Fibroblast of skin of left biceps (primary cell): ENCODE data around the gene DLEC1.
"Not testable (repeated sequence)": the region's sequence is repeated elsewhere in the genome, so short reads cannot be mapped to it uniquely, and the experiment has no call there.

Experiments used
- DNase-seq, 2 experiments: peaks; one replicate each; pipeline ENCODE4 v3.0.0-alpha.2; 2013; ENCODE audit warnings: low read depth in 2 of 2

Gene DLEC1

DNA sequence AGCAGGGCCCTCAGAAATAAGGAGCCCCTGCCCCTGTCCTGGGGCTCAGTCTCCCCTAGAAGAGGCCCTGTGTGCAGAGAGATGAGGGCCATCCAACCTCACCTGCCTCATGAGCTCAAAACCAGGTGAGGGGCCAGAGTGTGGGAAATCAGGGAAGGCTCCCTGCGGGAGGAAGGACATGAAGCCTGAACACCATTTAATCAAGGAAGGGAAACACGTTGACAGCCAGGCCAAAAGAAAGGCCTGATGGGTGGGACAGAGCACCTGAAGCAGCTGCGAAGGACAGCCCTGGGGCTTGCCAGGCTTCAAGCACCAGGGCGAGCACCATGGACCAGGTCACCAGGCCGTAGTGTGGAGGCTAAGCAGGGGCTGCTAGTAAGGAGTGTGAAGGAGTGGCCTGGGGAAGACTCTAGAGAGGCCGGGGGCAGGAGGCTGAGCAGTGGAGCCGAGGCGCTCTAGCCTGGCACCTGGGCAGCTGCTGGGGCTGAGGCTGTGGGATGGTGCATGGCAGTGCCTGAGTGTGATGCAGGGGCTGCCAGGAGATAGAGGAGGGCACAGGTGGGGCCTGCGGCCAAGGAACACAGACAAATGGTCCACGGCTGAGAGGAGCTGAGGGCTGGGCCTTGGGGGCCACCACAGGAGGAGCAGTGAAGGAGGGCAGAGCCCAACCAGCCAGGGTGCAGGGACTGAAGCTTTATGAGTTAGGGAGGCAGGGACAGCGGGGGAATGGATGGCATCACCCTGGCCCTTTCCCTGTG is 81.9 kb downstream of the DLEC1 start:
- no peak for DNase-seq

DNA sequence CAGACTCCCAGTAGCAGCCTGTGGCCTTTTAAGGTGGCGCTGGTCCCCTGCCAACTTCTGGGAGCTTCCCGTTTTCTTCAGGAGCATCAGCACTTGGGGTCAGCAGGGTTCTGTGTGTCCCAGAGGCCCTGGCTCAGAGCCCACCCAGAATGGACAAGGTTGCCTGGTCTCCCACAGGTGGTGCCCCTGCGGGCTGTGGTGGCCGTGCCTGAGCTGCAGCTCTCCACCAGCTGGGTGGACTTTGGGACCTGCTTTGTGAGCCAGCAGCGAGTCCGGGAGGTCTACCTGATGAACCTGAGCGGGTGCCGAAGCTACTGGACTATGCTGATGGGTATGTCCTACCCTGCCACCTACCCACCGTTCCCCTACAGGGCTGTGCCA is 82.4 kb downstream of the DLEC1 start:
- DNase-seq, result no peak

DNA sequence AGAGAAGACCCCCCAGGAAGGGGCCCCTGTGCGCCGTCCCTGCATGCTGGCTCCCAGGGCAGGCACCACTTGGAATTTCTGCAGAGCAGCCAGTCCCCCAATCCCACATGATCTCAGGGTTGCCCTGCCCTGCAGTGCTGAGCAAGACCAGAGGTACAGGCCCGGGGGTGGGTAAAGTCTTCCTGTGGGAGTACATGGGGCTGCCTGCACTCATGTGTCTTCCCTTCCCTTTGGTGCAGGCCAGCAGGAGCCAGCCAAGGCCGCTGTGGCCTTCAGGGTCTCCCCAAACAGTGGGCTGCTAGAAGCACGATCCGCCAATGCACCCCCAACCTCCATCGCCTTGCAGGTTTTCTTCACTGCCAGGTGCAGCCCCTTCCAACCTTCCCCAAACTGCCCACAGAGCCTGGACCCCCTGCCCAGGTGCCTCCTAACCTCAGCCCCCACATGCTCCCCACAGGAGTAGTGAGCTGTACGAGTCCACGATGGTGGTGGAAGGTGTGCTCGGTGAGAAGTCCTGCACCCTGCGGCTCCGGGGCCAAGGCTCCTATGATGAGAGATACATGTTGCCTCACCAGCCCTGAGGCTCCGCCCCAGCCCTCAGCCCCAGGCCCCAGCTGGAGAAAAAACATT is 82.9 kb downstream of the DLEC1 start:
- no peak for DNase-seq

DNA sequence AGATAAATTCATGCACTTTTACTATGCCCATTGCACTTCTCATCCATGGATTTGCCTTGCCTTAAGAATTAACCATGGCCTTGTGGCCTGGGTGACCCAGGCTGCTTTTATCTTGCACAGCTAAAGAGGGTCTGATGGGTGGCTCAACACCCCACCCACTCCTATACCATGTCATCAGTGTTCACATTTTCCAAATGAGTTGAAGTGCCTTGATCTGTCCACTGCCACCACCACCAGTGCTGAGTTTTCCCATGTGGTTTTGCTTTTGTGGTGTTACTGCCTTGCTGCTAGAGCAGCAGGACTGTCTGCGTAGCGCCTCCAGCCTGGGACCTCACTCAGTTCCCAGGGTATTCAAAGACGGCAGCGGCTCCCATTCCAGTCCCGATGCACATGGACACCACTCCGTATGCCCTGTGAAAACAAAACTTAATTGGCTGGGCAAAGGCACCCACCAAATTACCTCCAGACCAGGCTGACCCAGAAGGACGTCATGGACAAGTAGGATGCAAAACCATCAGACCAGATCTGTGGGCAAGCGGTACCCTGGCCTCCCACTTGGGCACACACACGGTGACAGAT is 83.8 kb downstream of the DLEC1 start:
- no peak for DNase-seq

DNA sequence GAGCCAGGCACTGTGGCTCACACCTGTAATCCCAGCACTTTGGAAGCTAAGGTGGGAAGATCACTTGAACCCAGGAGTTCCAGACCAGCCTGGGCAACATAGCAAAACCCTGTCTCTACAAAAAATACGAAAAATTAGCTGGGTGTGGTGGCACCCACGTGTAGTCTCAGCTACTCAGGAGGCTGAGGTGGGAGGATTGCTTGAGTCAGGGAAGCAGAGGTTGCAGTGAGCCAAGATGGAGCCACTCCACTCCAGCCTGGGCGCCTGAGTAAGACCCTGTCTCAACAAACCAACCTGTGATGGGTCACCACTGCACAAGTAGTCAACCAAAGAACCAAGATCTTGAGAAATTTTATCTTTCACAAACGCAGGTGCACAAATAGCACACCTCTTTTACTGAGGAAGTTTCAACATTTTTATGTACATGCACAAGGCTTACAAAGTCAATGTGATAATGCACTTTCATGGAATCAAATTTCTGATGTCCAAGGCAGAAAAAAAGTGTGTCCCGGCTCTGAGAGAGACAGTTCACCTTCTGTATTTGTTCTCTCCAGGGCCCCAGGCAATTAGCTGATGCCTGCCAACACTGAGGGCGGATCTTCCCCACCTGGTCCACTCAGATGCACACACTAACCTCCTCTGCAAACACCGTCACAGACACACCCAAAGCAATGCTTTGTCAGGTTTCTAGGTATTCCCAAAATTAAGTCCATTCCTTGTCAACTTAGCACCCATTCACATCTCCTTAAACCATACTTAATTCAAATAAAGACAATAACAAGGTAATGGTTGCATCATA is 85.5 kb downstream of the DLEC1 start:
- no peak for DNase-seq

DNA sequence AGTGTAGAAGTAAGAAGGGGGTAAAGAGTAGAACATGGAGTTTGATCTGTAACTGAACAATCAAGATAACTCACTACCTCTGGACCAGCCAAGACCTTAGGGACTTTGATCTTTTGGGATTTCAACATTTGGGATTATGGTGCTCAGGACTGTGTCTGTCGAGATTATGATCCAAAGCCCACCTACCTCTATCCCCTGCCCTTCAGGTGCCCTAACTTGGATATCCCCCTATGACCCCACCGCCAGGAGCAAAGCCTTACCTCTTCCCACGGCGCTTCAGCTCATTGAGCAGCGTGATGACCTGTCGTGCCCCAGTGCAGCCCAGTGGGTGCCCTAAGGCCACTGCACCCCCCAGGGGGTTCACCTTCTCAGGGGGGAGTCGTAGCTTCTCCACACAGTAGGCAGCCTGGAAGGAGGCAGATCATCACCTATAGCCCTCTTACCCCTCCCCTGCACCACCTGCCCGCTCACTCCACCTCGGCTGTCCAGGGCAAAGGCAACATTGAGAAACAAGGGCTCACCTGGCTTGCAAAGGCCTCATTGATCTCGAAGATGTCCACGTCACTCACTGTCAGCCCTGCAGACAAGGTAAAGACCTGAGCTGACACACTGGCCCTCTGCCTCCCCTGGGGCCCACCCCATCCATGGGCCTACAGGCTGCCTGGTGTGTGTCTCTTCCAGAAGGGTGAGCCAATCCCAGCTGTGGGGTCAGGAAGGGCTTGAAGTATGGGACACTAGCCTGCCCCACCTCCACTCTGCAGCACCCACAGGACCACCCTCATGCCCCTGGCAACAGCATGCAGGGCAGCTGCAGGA is 86.5 kb downstream of the DLEC1 start:
- no peak for DNase-seq

DNA sequence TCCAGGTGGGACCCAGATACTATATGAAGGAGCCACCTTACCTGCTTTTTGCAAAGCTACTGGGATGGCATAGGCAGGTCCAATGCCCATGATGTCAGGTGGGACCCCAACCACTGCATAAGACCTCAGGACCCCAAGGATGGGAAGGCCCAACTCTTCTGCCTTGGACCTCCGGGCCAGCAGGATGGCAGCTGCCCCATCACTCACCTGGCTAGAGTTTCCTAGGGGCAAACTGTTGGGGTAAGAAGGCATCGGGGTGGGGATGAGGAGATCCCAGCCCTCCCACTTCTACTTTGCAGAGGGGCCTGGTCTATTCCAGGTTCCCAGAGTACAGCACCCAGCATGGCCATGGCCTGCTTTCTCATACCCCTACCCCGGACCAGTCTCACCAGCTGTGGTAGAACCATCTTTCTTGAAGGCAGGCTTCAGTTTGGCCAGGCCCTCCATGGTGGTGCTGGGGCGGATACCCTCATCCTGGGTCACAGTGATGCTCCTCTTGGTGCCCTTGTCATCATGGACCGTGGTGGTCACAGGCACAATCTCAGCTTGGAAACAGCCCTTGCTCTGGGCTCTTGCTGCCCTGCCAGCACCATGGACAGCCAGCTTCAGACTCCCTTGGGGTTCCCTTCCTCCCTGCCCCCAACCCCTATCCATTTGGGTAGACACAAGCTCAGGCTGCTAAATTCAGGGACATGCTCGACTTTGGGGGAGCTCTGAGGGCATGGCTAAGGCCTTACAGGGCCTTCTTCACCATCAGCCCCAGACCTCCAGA is 87.3 kb downstream of the DLEC1 start:
- DNase-seq, result no peak

DNA sequence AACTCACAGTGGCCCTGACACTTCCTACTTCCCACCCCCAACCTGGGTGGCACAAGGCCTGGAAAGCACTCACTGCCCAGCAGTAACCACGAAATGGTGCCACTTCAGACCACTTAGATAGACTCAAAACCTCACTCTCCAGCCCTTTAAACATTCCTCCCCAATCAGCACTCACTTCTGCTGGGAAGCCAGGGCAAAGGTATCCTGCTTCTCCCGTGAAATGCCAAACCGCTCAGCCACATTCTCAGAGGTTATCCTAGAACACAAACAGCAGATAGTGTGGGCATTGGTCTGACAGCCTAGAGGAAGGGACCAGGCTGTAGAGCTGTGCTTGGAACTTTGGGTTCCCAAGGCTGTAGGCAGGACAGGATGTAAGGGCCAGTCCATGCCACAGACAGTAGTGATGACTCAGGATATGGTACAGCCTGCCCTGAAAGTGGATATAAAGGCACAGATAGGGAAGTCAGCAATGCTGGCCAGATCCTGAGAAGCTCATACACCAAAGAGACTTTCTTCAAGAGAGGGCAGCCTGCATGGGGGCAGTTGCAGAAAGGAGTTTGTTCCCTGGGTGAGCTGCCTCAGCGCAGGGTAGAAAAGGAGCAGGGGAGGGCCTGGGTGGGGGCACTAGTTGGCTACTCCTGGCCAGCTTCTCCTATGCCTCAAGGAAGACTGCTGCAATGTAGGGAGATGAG is 88.7 kb downstream of the DLEC1 start:
- no peak for DNase-seq

DNA sequence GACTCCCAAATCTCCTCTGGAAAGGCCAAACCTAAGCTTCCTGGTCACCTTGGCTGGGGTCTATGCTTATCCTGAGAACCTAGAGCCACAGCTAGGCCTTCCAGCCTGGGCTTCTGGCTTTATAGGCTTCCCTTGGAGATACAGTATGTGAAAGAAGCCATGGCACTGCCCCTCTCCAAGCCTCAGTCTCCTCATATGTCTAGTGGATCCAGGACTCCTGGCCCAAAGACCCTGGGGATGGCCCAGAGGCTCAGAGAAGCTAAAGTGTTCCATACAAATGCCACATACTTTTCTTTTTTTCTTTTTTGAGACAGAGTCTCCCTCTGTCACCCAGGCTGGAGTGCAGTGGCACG is 89.3 kb downstream of the DLEC1 start:
- DNase-seq, result no peak

DNA sequence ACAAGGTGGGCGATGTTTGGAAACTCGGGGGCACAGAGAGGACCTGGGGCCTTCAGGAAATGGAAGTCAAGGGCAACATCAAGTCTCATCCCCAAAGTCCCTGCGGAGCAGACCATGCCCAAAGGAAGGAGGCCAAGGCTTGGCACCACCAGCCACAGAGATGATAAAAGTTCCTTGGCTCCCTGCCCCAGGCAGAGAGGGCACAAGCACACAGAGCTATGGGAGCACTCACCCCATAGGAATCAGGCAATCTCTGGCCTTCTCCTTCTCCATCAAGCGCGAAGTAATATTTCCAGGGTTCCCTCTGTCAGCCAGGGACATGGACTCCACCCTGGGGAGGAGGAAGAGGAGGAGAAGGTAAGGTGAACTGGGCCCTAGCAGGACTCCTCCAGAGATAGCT is 90.0 kb downstream of the DLEC1 start:
- no peak for DNase-seq

DNA sequence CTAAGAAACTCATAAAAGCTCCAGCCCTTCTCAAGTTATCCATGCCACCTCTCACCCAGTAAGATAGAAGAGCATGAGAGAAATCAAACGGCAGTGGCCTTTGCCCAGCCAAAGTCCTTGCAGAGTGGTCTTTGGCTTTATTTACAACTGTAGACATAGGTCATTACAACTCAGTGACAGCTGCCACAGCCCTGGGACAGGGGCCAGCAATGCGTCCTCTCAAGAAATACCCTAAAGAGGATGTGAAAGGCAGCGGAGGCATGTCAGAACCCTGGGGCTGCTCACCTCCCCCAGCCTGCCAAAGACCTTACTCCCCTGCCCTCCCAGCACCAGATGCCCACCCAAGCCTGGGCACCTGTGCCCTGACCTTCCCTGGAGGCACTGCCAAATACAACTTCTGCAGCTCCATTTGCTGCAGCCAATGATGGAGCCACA is 91.6 kb downstream of the DLEC1 start:
- no peak for DNase-seq

DNA sequence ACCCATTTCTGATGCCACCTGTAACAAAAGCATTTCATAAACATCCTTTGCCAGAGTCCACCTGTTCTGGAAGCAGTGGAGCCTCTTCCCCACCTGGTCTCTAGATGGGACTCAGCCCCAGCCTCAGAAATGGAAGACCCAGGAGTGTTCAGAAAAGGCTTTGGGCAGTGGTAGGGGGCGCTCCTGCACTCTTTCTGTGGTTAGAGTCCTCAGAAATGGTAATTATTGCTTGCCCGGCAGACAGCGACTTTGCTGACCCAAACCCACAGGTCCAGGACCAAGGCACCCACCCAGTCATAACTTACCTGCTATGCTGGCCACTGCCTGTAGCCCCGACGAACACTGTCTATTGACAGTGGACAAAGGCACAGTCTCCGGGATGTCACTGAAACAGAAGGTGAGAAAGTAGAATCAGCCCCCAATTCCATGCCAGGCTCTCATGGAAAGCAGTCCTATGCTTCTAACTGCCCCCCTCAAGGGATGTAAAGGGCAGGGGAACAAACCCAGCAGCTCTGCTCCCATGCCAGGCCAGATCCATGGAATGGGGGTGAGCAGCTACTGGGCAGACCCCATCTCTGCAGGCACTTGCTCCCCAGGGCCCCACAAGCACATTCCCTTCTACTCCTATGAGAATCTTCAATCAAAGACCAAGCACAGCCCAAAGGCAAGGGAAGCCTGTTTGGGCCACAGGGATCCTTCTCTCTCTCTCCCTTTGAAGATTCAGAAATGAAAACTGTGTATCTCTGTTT is 92.8 kb downstream of the DLEC1 start:
- no peak for DNase-seq

DNA sequence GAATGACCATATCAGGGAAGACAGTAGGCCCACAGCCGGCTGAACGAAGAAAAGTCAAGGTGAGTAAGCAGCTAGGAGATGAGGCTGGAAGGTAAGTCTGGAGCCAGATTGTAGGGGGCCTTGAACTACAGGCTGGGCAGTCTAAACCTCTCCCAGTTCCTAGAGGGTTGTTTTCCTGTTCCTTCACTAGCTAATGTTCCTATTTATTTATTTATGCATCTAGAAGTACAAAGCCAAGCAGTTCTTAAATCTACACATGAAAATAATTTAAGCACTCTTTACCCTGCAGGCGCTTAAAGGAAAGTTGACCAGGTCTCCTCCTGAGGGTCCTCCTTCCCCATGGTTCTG is 94.2 kb downstream of the DLEC1 start:
- DNase-seq, result no peak

DNA sequence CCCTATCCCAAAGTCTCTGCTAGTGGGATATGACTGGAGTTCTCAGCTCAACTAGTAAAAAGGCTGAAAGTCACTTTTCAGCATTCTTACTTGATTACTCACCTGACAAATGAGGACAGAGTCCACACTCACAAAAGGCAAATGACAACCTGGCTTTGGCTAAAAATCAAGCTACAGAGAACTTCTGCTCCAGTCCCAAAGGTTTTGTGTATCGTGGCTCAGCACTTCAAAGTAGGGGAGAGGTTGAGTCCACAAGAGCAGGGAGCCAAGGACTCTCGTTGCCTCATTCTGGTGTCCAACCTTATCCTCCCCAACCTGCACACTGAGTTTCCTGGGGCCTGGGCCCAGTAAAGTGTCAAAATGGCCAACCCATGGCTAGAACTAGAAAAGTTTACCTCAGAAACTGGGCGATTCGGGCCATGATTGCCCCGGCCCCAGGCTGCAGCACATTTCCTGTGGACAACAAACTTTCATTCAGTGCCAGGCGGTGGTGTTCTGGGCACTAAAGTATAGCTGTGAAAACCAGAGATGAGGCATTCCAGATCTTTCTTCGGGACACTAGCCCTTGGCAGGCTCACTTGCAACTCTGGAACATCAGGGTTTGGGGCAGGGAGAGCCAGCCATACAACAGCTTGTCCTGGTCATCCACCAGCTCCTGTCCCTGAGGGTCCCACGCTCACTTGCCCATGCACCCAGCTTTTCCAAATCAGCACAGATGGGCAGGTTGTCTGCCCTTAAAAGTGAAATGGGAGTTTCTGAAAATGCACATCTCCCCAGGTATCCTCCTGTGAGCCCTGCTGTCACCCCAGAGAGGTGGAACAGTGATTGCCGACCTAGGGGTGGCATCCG is 94.8 kb downstream of the DLEC1 start:
- no peak for DNase-seq

DNA sequence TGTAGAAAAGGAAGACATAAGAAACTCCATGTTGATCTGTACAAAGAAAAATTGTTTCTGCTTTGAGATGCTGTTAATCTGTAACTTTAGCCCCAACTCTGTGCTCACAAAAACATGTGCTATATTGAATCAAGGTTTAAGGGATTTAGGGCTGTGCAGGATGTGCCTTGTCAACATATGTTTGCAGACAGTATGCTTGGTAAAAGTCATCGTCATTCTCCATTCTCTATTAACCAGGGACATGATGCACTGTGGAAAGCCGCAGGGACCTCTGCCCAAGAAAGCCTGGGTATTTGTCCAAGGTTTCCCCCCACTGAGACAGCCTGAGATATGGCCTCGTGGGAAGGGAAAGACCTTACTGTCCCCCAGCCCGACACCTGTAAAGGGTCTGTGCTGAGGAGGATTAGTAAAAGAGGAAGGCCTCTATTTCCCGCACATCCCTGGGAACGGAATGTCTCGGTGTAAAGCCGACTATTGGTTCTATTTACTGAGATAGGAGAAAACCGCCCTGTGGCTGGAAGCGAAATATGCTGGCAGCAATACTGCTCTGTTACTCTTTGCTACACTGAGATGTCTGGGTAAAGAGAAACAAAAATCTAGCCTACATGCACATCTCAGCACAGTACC is 95.6 kb downstream of the DLEC1 start:
- DNase-seq, result not testable (repeated sequence)

DNA sequence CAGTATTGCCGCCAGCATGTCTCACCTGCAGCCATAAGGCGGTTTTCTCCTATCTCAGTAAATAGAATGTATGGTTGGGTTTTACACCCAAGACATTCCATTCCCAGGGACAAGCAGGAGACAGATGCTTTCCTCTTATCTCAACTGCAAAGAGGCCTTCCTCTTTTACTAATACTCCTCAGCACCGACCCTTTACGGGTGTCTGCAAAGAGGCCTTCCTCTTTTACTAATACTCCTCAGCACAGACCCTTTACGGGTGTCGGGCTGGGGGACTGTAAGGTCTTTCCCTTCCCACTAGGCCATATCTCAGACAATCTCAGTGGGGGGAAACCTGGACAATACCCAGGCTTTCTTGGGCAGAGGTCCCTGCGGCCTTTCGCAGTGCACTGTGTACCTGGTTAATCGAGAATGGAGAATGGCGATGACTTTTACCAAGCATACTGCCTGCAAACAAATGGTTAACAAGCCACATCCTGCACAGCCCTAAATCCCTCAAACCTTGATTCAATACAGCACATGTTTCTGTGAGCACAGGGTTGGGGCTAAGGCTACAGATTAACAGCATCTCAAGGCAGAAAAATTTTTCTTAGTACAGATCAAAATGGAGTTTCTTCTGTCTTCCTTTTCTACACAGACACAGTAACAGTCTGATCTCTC is 96.7 kb downstream of the DLEC1 start:
- DNase-seq, result not testable (repeated sequence)

DNA sequence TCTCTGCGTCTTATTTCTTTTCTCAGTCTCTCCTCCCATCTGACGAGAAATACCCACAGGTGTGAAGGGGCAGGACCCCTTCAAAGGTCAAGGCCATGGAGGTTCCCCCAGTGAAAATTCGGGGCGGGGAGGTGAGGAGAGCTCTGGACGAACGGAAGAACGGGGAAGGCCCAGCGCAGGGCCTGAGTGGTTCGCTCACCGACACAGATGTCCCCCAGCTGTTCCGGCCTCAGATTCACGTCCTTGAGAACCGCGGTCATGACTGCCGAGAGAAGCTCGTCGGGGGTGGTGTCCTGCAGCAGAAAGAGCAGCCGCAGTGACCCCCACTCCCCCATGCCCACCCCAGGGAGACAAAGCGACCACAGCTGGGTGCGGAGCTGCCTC is 97.4 kb downstream of the DLEC1 start:
- DNase-seq, result no peak
